ENCODE measurements around the gene TGM5. TPM values are rescaled to one million over a fixed set of nuclear protein-coding genes. Genes with fewer than 3 reads are reported as not detected.

TGM5 gene
- total and polyA plus RNA-seq, 2 experiments from 2014 or later: not detected

GRCh38 chr15:43244092-43244491, 22.6 kb downstream of the TGM5 start:
- H3K36me3 Mint-ChIP-seq (ENCODE audit: low read depth): no peaks in the 10 kb centered on the region
- no peak overlapping the region for H3K27ac Mint-ChIP-seq
- no peaks in the 10 kb centered on the region for H3K9me3 Mint-ChIP-seq
- Histone ChIP-seq H3F3A (replicated peaks; ENCODE audit: low read depth) (no peaks in the 10 kb centered on the region), H3K79me2 (replicated peaks; ENCODE audit: insufficient read depth) (no peaks in the 10 kb centered on the region), H2AFZ (no peak overlapping the region), H4K20me1 (replicated peaks; ENCODE audit: insufficient read depth) (no peaks in the 10 kb centered on the region), H3K4me1 (ENCODE audit: insufficient read depth) (no peaks in the 10 kb centered on the region), H3K27me3 (ENCODE audit: insufficient read depth) (no peaks in the 10 kb centered on the region), H3K36me3 (ENCODE audit: insufficient read depth) (no peaks in the 10 kb centered on the region), H3K9me2 (ENCODE audit: insufficient read depth) (0 out of 2 replicates have a peak, but pooled peaks cover 5% of the 10 kb centered on the region), H3K27ac (ENCODE audit: low read depth) (no peak overlapping the region), H3K4me3 (no peak overlapping the region), H3K4me2 (no peak overlapping the region)
- H3K27me3 Mint-ChIP-seq (ENCODE audit: insufficient read depth, low read depth, poor library complexity): peaks cover 5% of the 10 kb centered on the region
- DNase-seq (ENCODE audit: low spot score) (no peak), ATAC-seq (no peak)
- no peaks in the 10 kb centered on the region for H3K4me1 Mint-ChIP-seq
- no peak for TF ChIP-seq JUNB (IDR thresholded peaks at IDR 0.05; ENCODE audit: unreplicated experiment)
- no peak for TF ChIP-seq POLR2AphosphoS5 (IDR thresholded peaks at IDR 0.05; ENCODE audit: low read depth)
- no peak for TF ChIP-seq STAT1 (IDR thresholded peaks at IDR 0.05; ENCODE audit: unreplicated experiment)
- TF ChIP-seq, protein P1, sequence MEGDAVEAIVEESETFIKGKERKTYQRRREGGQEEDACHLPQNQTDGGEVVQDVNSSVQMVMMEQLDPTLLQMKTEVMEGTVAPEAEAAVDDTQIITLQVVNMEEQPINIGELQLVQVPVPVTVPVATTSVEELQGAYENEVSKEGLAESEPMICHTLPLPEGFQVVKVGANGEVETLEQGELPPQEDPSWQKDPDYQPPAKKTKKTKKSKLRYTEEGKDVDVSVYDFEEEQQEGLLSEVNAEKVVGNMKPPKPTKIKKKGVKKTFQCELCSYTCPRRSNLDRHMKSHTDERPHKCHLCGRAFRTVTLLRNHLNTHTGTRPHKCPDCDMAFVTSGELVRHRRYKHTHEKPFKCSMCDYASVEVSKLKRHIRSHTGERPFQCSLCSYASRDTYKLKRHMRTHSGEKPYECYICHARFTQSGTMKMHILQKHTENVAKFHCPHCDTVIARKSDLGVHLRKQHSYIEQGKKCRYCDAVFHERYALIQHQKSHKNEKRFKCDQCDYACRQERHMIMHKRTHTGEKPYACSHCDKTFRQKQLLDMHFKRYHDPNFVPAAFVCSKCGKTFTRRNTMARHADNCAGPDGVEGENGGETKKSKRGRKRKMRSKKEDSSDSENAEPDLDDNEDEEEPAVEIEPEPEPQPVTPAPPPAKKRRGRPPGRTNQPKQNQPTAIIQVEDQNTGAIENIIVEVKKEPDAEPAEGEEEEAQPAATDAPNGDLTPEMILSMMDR (conservative IDR thresholded peaks at IDR 0.05; ENCODE audit: low read depth in 2 of 2): no peak
- no peak for TF ChIP-seq REST (IDR thresholded peaks at IDR 0.05; ENCODE audit: unreplicated experiment)
- TF ChIP-seq CREB1 (CRISPR knock-in tag; IDR thresholded peaks at IDR 0.05; ENCODE audit: low read depth): no peak
- TF ChIP-seq EZH2 (IDR thresholded peaks at IDR 0.05; ENCODE audit: low read depth, unreplicated experiment): no peak
- TF ChIP-seq, protein P2, sequence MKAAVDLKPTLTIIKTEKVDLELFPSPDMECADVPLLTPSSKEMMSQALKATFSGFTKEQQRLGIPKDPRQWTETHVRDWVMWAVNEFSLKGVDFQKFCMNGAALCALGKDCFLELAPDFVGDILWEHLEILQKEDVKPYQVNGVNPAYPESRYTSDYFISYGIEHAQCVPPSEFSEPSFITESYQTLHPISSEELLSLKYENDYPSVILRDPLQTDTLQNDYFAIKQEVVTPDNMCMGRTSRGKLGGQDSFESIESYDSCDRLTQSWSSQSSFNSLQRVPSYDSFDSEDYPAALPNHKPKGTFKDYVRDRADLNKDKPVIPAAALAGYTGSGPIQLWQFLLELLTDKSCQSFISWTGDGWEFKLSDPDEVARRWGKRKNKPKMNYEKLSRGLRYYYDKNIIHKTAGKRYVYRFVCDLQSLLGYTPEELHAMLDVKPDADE (IDR thresholded peaks at IDR 0.05): no peak
- TF ChIP-seq ZNF114 (CRISPR knock-in tag; IDR thresholded peaks at IDR 0.05): no peak
- no peak for TF ChIP-seq NANOG (IDR thresholded peaks at IDR 0.05; ENCODE audit: borderline replicate concordance)
- TF ChIP-seq EZH2phosphoT487 (IDR thresholded peaks at IDR 0.05; ENCODE audit: unreplicated experiment): no peak
- TF ChIP-seq, protein P3, sequence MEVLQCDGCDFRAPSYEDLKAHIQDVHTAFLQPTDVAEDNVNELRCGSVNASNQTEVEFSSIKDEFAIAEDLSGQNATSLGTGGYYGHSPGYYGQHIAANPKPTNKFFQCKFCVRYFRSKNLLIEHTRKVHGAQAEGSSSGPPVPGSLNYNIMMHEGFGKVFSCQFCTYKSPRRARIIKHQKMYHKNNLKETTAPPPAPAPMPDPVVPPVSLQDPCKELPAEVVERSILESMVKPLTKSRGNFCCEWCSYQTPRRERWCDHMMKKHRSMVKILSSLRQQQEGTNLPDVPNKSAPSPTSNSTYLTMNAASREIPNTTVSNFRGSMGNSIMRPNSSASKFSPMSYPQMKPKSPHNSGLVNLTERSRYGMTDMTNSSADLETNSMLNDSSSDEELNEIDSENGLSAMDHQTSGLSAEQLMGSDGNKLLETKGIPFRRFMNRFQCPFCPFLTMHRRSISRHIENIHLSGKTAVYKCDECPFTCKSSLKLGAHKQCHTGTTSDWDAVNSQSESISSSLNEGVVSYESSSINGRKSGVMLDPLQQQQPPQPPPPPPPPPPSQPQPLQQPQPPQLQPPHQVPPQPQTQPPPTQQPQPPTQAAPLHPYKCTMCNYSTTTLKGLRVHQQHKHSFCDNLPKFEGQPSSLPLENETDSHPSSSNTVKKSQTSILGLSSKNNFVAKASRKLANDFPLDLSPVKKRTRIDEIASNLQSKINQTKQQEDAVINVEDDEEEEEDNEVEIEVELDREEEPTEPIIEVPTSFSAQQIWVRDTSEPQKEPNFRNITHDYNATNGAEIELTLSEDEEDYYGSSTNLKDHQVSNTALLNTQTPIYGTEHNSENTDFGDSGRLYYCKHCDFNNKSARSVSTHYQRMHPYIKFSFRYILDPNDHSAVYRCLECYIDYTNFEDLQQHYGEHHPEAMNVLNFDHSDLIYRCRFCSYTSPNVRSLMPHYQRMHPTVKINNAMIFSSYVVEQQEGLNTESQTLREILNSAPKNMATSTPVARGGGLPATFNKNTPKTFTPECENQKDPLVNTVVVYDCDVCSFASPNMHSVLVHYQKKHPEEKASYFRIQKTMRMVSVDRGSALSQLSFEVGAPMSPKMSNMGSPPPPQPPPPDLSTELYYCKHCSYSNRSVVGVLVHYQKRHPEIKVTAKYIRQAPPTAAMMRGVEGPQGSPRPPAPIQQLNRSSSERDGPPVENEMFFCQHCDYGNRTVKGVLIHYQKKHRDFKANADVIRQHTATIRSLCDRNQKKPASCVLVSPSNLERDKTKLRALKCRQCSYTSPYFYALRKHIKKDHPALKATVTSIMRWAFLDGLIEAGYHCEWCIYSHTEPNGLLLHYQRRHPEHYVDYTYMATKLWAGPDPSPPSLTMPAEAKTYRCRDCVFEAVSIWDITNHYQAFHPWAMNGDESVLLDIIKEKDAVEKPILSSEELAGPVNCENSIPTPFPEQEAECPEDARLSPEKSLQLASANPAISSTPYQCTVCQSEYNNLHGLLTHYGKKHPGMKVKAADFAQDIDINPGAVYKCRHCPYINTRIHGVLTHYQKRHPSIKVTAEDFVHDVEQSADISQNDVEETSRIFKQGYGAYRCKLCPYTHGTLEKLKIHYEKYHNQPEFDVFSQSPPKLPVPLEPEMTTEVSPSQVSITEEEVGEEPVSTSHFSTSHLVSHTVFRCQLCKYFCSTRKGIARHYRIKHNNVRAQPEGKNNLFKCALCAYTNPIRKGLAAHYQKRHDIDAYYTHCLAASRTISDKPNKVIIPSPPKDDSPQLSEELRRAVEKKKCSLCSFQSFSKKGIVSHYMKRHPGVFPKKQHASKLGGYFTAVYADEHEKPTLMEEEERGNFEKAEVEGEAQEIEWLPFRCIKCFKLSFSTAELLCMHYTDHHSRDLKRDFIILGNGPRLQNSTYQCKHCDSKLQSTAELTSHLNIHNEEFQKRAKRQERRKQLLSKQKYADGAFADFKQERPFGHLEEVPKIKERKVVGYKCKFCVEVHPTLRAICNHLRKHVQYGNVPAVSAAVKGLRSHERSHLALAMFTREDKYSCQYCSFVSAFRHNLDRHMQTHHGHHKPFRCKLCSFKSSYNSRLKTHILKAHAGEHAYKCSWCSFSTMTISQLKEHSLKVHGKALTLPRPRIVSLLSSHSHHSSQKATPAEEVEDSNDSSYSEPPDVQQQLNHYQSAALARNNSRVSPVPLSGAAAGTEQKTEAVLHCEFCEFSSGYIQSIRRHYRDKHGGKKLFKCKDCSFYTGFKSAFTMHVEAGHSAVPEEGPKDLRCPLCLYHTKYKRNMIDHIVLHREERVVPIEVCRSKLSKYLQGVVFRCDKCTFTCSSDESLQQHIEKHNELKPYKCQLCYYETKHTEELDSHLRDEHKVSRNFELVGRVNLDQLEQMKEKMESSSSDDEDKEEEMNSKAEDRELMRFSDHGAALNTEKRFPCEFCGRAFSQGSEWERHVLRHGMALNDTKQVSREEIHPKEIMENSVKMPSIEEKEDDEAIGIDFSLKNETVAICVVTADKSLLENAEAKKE (CRISPR knock-in tag; IDR thresholded peaks at IDR 0.05): no peak
- H3K4me3 Mint-ChIP-seq: no peak overlapping the region
